Esophagus squamous epithelium (tissue), 5 donors: ENCODE data around the gene IQGAP2. TPM values are rescaled to one million over a fixed set of nuclear protein-coding genes. Genes with fewer than 3 reads are reported as not detected.

ENCODE experiments used
- DNase-seq: peaks from one replicate; lab custom pipeline; 2025; lab: John Stamatoyannopoulos, UW
- H3K27ac ChIP-seq, 4 donors: fragments of 200-600 bp; sonication (generic); one replicate each; pipeline ENCODE4 v1.5.1; 2016 to 2019; ENCODE audit warnings: mild to moderate bottlenecking in 1 of 4
- H3K27me3 ChIP-seq, 4 donors: fragments of 200-600 bp; sonication (generic); 1 replicate in 3 of 4; 2 replicates in 1 of 4; pipeline versions ENCODE4 v1.5.1 to v1.6.0; 2017 to 2021; ENCODE audit warnings: antibody characterized with exemption in 1 of 4
- H3K36me3 ChIP-seq, 3 donors: fragments of 200-600 bp; sonication (generic); one replicate each; pipeline ENCODE4 v1.5.1; 2016 to 2019
- H3K4me1 ChIP-seq, 3 donors: fragments of 200-600 bp; sonication (generic); one replicate each; pipeline ENCODE4 v1.5.1; 2017 to 2019
- H3K4me3 ChIP-seq, 4 donors: fragments of 200-600 bp; sonication (generic); 1 replicate in 3 of 4; 2 replicates in 1 of 4; pipeline ENCODE4 v1.5.1; 2016 to 2019; ENCODE audit warnings: mild to moderate bottlenecking in 2 of 4, moderate library complexity in 1 of 4
- H3K9me3 ChIP-seq, 3 donors: fragments of 200-600 bp; sonication (generic); one replicate each; pipeline ENCODE4 v1.5.1; 2016 to 2019
- CTCF ChIP-seq, 6 experiments: fragments of 450-650 bp in 4 of 6; fragments of 200-600 bp in 2 of 6; sonication (generic) in 2 of 6; IDR thresholded peaks; one replicate each; pipeline ENCODE4 v1.5.1; 2016 to 2019; ENCODE audit warnings: antibody characterized with exemption in 6 of 6, mild to moderate bottlenecking in 4 of 6, moderate library complexity in 4 of 6
- POLR2A ChIP-seq, 4 donors: fragments of 450-650 bp; IDR thresholded peaks; one replicate each; pipeline ENCODE4 v1.6.1; 2017; ENCODE audit warnings: antibody characterized with exemption in 4 of 4, mild to moderate bottlenecking in 4 of 4, moderate library complexity in 3 of 4
- WGBS, 2 donors: methylation state at CpG; one replicate each; pipeline ENCODE4 v1.1.5; 2018; 5-methylcytosine and 5-hydroxymethylcytosine counted together
- intact Hi-C: fragments of 100-400 bp; cut with DNase I; formaldehyde crosslinking; loops from one replicate; pipeline ENCODE4 v1.15.0; 2022
- total RNA-seq, 4 donors: library from RNA; depleted of rRNA; stranded (reverse); fragments of >200 nt; gene quantifications; one replicate each; pipeline ENCODE4 v1.1.0, GENCODE V29; 2016
- donor health status: DM: yes; HTN: yes; CAD: no.

Gene IQGAP2
- total RNA-seq, 4 donors from 2014 or later: 3.0 to 16.6 (median 5.9) TPM

GRCh38 chr5:76744632-76745031 is 341.5 kb downstream of the IQGAP2 start:
- TF ChIP-seq CTCF (IDR thresholded peaks at IDR 0.05): no peak
- TF ChIP-seq POLR2A (IDR thresholded peaks at IDR 0.05): no peak
- Histone ChIP-seq H3K4me3 (no peak overlapping the region), H3K27me3 (no peaks in the 10 kb centered on the region), H3K27ac (no peak overlapping the region), H3K36me3 (no peaks in the 10 kb centered on the region), H3K9me3 (no peaks in the 10 kb centered on the region), H3K4me1 (no peaks in the 10 kb centered on the region)
- intact Hi-C loops: no loop called here
- 59 to 68% methylated on average over 2 of the region's 2 CpGs for WGBS, 2 donors
- DNase-seq: no peak

GRCh38 chr5:76745670-76746069 is 342.6 kb downstream of the IQGAP2 start:
- Histone ChIP-seq H3K27me3 (no peaks in the 10 kb centered on the region), H3K9me3 (no peaks in the 10 kb centered on the region), H3K27ac (no peak overlapping the region), H3K4me1 (no peaks in the 10 kb centered on the region), H3K36me3 (no peaks in the 10 kb centered on the region), H3K4me3 (no peak overlapping the region)
- TF ChIP-seq POLR2A (IDR thresholded peaks at IDR 0.05) (no peak), CTCF (IDR thresholded peaks at IDR 0.05) (no peak)
- no peak for DNase-seq
- intact Hi-C loops: no loop called here
- 79 to 81% methylated on average over 3 of the region's 3 CpGs for WGBS, 2 donors

- no peak overlapping the region for H3K4me3 ChIP-seq
- H3K4me1 ChIP-seq: no peaks in the 10 kb centered on the region
- TF ChIP-seq CTCF (IDR thresholded peaks at IDR 0.05) (no peak), POLR2A (IDR thresholded peaks at IDR 0.05) (no peak)
- H3K36me3 ChIP-seq: no peaks in the 10 kb centered on the region
- intact Hi-C loops: no loop called here
- H3K27ac ChIP-seq: no peak overlapping the region
- H3K27me3 ChIP-seq: no peaks in the 10 kb centered on the region
- 62 to 81% methylated on average over 2 of the region's 2 CpGs for WGBS, 2 donors
- no peaks in the 10 kb centered on the region for H3K9me3 ChIP-seq
- DNase-seq: no peak
Measured at GRCh38 chr5:76746677-76747076, 343.6 kb downstream of the IQGAP2 start.

- 76 to 88% methylated on average over 6 to 13 of the region's 13 CpGs for WGBS, 2 donors
- Histone ChIP-seq H3K9me3 (no peaks in the 10 kb centered on the region), H3K36me3 (no peaks in the 10 kb centered on the region), H3K4me3 (no peak overlapping the region), H3K4me1 (no peaks in the 10 kb centered on the region), H3K27ac (no peak overlapping the region), H3K27me3 (no peaks in the 10 kb centered on the region)
- no peak for TF ChIP-seq CTCF (IDR thresholded peaks at IDR 0.05)
- no peak for DNase-seq
- intact Hi-C loops: no loop called here
Measured at GRCh38 chr5:76747706-76748105, 344.6 kb downstream of the IQGAP2 start.

- H3K27me3 ChIP-seq: no peaks in the 10 kb centered on the region
- no peaks in the 10 kb centered on the region for H3K9me3 ChIP-seq
- H3K27ac ChIP-seq: no peak overlapping the region
- TF ChIP-seq CTCF (IDR thresholded peaks at IDR 0.05): no peak
- no peak for TF ChIP-seq POLR2A (IDR thresholded peaks at IDR 0.05)
- intact Hi-C loops: no loop called here
- H3K4me1 ChIP-seq: no peaks in the 10 kb centered on the region
- DNase-seq: no peak
- H3K36me3 ChIP-seq: no peaks in the 10 kb centered on the region
- 74 to 96% methylated on average over 4 of the region's 5 CpGs for WGBS, 2 donors
- H3K4me3 ChIP-seq: no peak overlapping the region
Measured at GRCh38 chr5:76751291-76751690, 348.2 kb downstream of the IQGAP2 start.
